Upper lobe of right lung (tissue), 1 donor: Measurements from ENCODE around the gene EDEM2. TPM values are rescaled to one million over a fixed set of nuclear protein-coding genes. Genes with fewer than 3 reads are reported as not detected.

Experiments
- ATAC-seq: fragments of 200-7000 bp; cut with Tn5 transposase; one replicate; pipeline ENCODE4 v1.9.1; 2020; ENCODE audit warnings: mild to moderate bottlenecking, moderate library complexity
- DNase-seq: peaks from one replicate; pipeline ENCODE4 v3.0.0-alpha.2; 2020
- H3K27ac ChIP-seq: fragments of 200-600 bp; one replicate; pipeline ENCODE4 v1.8.0; 2022
- H3K27me3 ChIP-seq: fragments of 200-600 bp; one replicate; pipeline ENCODE4 v1.8.0; 2022; ENCODE audit warnings: mild to moderate bottlenecking
- H3K36me3 ChIP-seq: fragments of 200-600 bp; one replicate; pipeline ENCODE4 v1.8.0; 2022
- H3K4me1 ChIP-seq: fragments of 200-600 bp; one replicate; pipeline ENCODE4 v1.8.0; 2022
- H3K4me3 ChIP-seq: fragments of 200-600 bp; one replicate; pipeline ENCODE4 v1.8.0; 2022; ENCODE audit warnings: mild to moderate bottlenecking
- H3K9me3 ChIP-seq: fragments of 200-600 bp; one replicate; pipeline ENCODE4 v1.8.0; 2022
- CTCF ChIP-seq: fragments of 200-600 bp; IDR thresholded peaks from one replicate; pipeline ENCODE4 v1.8.0; 2022; ENCODE audit warnings: antibody characterized with exemption
- intact Hi-C: fragments of 100-400 bp; cut with DNase I; formaldehyde crosslinking; loops from one replicate; pipeline ENCODE4 v1.11.0; 2022
- total RNA-seq: library from RNA; stranded (reverse); fragmentation: NEBNext Ultra II Directional; extraction: Animal tissue kit (Norgen Biotek cat#: 25700); gene quantifications from one replicate; pipeline ENCODE4 v1.2.1, GENCODE V29; 2021
- donor health status: DM: no; HTN: yes; CAD: no; lungs with severe emphysema.

Gene EDEM2
- total RNA-seq, 1 donor from 2014 or later = 39.2 TPM

DNA sequence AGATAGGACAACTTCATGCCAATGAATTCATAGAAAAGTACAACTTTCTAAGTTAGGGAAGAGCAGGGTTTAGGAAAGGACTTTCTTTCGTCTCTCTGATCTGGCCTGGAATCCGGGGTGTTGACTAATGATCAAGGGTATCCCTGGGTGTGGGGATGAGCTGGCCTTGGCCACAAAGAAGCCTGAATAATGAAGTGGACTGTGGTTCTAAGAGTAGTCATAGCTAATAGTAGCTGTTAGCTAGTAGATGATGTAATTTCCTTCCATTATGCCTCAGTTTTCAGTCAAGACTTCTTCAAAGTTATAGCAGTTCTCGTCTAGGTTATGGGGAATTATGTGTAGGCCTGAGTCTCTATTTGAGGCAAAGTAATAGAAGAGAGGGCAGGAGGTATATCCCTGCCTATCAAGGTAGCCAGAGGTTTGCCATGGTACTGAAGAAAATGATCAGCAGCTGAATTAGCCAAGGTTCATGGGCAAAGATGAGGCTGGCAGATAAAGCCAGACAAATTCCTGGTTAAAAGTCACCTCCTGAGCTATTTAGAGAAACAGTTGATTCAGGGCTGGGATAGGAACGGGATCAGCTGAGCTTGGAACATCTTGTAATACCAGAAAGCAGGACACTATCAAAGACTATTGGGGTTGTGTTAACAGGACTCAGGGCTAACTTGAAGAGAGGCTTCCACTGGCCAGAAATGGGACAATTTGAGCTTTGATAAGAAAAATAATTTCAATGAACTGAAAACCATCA, 35.8 kb downstream of the EDEM2 start:
- H3K9me3 ChIP-seq = no peaks in the 10 kb centered on the region

GRCh38 chr20:35108921-35109320, 38.2 kb downstream of the EDEM2 start:
- no peak for TF ChIP-seq CTCF
- H3K36me3 ChIP-seq = peaks cover 10% of the 10 kb centered on the region
- no peak overlapping the region for H3K27ac ChIP-seq
- no peak overlapping the region for H3K4me3 ChIP-seq
- H3K4me1 ChIP-seq = no peaks in the 10 kb centered on the region
- DNase-seq (no peak), ATAC-seq (no peak)
- no peaks in the 10 kb centered on the region for H3K9me3 ChIP-seq
- no peaks in the 10 kb centered on the region for H3K27me3 ChIP-seq
- intact Hi-C loops = no loop called here

More for the DNA sequence above, 35.8 kb downstream of the EDEM2 start:
- H3K4me3 ChIP-seq = no peak overlapping the region
- DNase-seq = no peak
- peaks cover 32% of the 10 kb centered on the region for H3K36me3 ChIP-seq
- H3K27me3 ChIP-seq = no peaks in the 10 kb centered on the region
- TF ChIP-seq CTCF = no peak
- H3K4me1 ChIP-seq = no peaks in the 10 kb centered on the region
- H3K27ac ChIP-seq = no peak overlapping the region
- ATAC-seq = no peak
- intact Hi-C loops = no loop called here

GRCh38 chr20:35106827-35107380, 40.2 kb downstream of the EDEM2 start:
- no peak for TF ChIP-seq CTCF
- no peaks in the 10 kb centered on the region for H3K27me3 ChIP-seq
- H3K9me3 ChIP-seq = no peaks in the 10 kb centered on the region
- intact Hi-C loops = no loop called here
- H3K27ac ChIP-seq = no peak overlapping the region
- ATAC-seq = no peak
- DNase-seq = no peak
- no peaks in the 10 kb centered on the region for H3K4me1 ChIP-seq
- H3K4me3 ChIP-seq = no peak overlapping the region
- H3K36me3 ChIP-seq = peaks cover 8% of the 10 kb centered on the region

DNA sequence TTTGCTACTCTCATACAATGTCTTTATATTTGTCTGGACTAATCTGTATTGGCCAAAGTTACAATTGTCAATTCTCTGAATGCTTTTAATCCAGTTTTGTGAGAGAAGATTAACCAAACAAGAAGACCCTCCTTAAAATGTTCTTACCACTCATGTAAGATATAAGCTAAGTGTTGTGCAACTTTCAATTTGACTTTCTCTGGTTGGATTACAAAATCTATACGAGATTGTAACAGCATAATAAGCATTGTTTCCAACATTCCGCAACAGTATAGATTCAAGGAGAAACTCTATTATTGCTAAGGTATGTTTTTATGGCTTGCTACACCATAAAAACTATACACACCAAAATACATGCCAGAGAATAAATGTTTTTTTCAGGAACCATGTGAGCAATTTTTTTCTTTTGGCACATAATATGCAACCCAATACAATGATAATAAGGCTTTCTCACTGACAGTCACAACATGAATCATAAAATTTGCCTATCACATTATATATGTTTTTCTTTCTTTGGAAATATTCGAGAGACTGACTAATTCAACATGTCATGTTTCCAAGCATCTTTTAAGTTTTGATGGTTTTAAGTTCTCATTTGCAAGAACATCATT, 42.3 kb downstream of the EDEM2 start:
- no peak for ATAC-seq
- no peak for TF ChIP-seq CTCF
- H3K27me3 ChIP-seq = no peaks in the 10 kb centered on the region
- no peaks in the 10 kb centered on the region for H3K9me3 ChIP-seq
- no peak overlapping the region for H3K4me3 ChIP-seq
- intact Hi-C loops = no loop called here
- DNase-seq = no peak
- H3K27ac ChIP-seq = no peak overlapping the region
- H3K36me3 ChIP-seq = peaks cover 8% of the 10 kb centered on the region
- no peaks in the 10 kb centered on the region for H3K4me1 ChIP-seq

- H3K9me3 ChIP-seq = no peaks in the 10 kb centered on the region
- intact Hi-C loops = no loop called here
- DNase-seq = no peak
- H3K27ac ChIP-seq = no peak overlapping the region
- ATAC-seq = no peak
- no peak for TF ChIP-seq CTCF
- H3K27me3 ChIP-seq = no peaks in the 10 kb centered on the region
- H3K4me1 ChIP-seq = no peaks in the 10 kb centered on the region
- H3K36me3 ChIP-seq = no peaks in the 10 kb centered on the region
- H3K4me3 ChIP-seq = no peak overlapping the region
These were observed 45.5 kb downstream of the EDEM2 start for GRCh38 chr20:35101620-35102019.
